22Rv1 (cell line): ENCODE data around the gene COQ2.

Experiments
- ZFX ChIP-seq: fragments of 450-650 bp; IDR thresholded peaks from 2 replicates; pipeline ENCODE4 v1.6.1; 2017; ENCODE audit warnings: antibody characterized with exemption, borderline replicate concordance
- TF ChIP-seq, protein P1 (sequence below): fragments of 450-650 bp; IDR thresholded peaks from 2 replicates; pipeline ENCODE4 v1.5.1; 2017; ENCODE audit warnings: mild to moderate bottlenecking

GRCh38 chr4:83267121-83267829, 17.3 kb downstream of the COQ2 start:
- TF ChIP-seq, protein P1, sequence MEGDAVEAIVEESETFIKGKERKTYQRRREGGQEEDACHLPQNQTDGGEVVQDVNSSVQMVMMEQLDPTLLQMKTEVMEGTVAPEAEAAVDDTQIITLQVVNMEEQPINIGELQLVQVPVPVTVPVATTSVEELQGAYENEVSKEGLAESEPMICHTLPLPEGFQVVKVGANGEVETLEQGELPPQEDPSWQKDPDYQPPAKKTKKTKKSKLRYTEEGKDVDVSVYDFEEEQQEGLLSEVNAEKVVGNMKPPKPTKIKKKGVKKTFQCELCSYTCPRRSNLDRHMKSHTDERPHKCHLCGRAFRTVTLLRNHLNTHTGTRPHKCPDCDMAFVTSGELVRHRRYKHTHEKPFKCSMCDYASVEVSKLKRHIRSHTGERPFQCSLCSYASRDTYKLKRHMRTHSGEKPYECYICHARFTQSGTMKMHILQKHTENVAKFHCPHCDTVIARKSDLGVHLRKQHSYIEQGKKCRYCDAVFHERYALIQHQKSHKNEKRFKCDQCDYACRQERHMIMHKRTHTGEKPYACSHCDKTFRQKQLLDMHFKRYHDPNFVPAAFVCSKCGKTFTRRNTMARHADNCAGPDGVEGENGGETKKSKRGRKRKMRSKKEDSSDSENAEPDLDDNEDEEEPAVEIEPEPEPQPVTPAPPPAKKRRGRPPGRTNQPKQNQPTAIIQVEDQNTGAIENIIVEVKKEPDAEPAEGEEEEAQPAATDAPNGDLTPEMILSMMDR, result no peak
- no peak for TF ChIP-seq ZFX
